Upper lobe of right lung (tissue), 1 donor: ENCODE measurements around the gene PTPRC. TPM values are rescaled to one million over a fixed set of nuclear protein-coding genes. Genes with fewer than 3 reads are reported as not detected.

Source experiments
- ATAC-seq: fragments of 200-7000 bp; cut with Tn5 transposase; one replicate; pipeline ENCODE4 v1.9.1; 2020; ENCODE audit warnings: mild to moderate bottlenecking, moderate library complexity
- DNase-seq: peaks from one replicate; pipeline ENCODE4 v3.0.0-alpha.2; 2020
- H3K27ac ChIP-seq: fragments of 200-600 bp; one replicate; pipeline ENCODE4 v1.8.0; 2022
- H3K27me3 ChIP-seq: fragments of 200-600 bp; one replicate; pipeline ENCODE4 v1.8.0; 2022; ENCODE audit warnings: mild to moderate bottlenecking
- H3K36me3 ChIP-seq: fragments of 200-600 bp; one replicate; pipeline ENCODE4 v1.8.0; 2022
- H3K4me1 ChIP-seq: fragments of 200-600 bp; one replicate; pipeline ENCODE4 v1.8.0; 2022
- H3K4me3 ChIP-seq: fragments of 200-600 bp; one replicate; pipeline ENCODE4 v1.8.0; 2022; ENCODE audit warnings: mild to moderate bottlenecking
- H3K9me3 ChIP-seq: fragments of 200-600 bp; one replicate; pipeline ENCODE4 v1.8.0; 2022
- intact Hi-C: fragments of 100-400 bp; cut with DNase I; formaldehyde crosslinking; loops from one replicate; pipeline ENCODE4 v1.11.0; 2022
- total RNA-seq: library from RNA; stranded (reverse); fragmentation: NEBNext Ultra II Directional; extraction: Animal tissue kit (Norgen Biotek cat#: 25700); gene quantifications from one replicate; pipeline ENCODE4 v1.2.1, GENCODE V29; 2021
- TF ChIP-seq, protein P1 (sequence below): fragments of 200-600 bp; IDR thresholded peaks from one replicate; pipeline ENCODE4 v1.8.0; 2022; ENCODE audit warnings: antibody characterized with exemption
- donor health status: DM: no; HTN: yes; CAD: no; lungs with severe emphysema.

The PTPRC gene
- total RNA-seq, 1 donor from 2014 or later: 127 TPM

DNA sequence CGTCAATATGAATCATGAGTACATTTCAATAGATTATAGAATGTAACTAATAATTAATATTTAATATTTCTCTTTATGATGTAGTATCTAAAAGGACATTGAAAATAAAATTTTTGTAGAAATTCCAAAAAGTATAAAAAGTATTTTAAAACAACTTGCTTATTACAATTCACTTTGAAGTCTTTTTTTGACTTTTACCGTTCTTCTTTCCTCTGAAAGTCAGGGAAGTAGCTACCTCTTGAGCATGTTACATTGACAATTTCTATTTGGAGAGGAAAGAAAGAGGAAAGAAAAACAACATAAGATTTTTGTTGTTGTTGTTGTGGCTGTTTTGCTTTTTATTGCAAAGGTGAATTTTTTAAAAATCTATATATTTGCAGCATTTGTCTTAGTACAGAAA is 1.3 kb downstream of the PTPRC start:
- H3K4me3 ChIP-seq: peak overlapping the region; percentile 47
- no peaks in the 10 kb centered on the region for H3K4me1 ChIP-seq
- no peak for ATAC-seq
- intact Hi-C loops: no loop called here
- no peak for DNase-seq
- H3K27me3 ChIP-seq: no peaks in the 10 kb centered on the region
- TF ChIP-seq, protein P1, sequence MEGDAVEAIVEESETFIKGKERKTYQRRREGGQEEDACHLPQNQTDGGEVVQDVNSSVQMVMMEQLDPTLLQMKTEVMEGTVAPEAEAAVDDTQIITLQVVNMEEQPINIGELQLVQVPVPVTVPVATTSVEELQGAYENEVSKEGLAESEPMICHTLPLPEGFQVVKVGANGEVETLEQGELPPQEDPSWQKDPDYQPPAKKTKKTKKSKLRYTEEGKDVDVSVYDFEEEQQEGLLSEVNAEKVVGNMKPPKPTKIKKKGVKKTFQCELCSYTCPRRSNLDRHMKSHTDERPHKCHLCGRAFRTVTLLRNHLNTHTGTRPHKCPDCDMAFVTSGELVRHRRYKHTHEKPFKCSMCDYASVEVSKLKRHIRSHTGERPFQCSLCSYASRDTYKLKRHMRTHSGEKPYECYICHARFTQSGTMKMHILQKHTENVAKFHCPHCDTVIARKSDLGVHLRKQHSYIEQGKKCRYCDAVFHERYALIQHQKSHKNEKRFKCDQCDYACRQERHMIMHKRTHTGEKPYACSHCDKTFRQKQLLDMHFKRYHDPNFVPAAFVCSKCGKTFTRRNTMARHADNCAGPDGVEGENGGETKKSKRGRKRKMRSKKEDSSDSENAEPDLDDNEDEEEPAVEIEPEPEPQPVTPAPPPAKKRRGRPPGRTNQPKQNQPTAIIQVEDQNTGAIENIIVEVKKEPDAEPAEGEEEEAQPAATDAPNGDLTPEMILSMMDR: no peak
- no peaks in the 10 kb centered on the region for H3K36me3 ChIP-seq
- no peaks in the 10 kb centered on the region for H3K9me3 ChIP-seq
- peak overlapping the region; percentile 88 for H3K27ac ChIP-seq

DNA sequence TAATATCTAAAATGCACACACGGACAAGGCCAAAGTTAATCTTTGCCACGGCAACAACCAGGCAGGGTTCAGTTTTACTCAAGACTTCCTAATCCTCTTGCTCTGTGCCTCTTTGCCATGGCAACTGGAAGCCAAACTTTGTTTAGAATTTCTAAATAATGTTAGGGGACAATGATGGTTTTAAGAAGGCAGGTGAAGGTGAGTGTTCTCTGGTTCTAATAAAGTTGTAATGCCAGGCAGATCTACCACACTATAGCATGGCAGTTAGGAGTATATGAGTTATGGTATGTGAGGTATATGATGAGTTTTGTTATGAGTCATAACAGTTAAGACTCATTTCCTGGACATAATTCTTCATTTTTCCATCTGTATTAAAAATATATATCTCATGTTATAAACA is 2.7 kb downstream of the PTPRC start:
- Histone ChIP-seq H3K4me1 (no peaks in the 10 kb centered on the region), H3K27ac (peak overlapping the region; percentile 88), H3K4me3 (peak overlapping the region; percentile 47), H3K9me3 (no peaks in the 10 kb centered on the region), H3K27me3 (no peaks in the 10 kb centered on the region), H3K36me3 (no peaks in the 10 kb centered on the region)
- TF ChIP-seq, protein P1: no peak
- no peak for DNase-seq
- intact Hi-C loops: no loop called here
- peak; percentile 48 for ATAC-seq

DNA sequence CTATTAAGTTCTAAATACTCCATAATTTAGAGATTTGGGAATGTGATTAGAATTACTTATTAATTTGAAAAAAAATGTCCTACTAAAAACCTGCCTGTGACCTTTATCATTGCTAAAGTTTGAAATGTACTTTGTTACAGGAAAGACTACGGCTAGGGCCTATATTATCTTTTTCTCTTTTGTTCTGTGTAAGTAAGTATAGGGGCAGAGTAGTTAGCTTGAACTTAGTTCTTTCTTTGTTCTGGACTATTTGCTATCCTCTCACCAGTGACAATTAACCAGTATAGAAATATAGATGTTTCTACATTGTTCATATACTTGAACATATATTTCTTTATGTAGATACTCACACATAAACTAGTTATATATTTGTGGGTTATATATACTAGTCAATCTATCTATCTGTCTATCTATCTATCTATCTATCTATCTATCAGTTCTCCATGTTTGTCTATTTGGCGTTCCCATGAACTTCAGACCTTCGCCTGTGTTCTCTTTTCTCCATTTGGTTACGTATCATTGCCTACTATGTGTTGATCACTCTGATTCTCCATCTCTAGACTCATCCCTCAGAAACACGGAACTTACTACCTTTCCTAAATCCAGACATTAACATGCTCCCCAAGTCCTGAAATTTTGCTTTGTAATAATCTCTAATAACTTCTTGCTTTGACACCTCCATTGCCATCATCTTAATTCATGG is 3.3 kb downstream of the PTPRC start:
- H3K9me3 ChIP-seq: no peaks in the 10 kb centered on the region
- peak overlapping the region; percentile 47 for H3K4me3 ChIP-seq
- H3K4me1 ChIP-seq: no peaks in the 10 kb centered on the region
- TF ChIP-seq, protein P1: no peak
- no peak for ATAC-seq
- peak overlapping the region; percentile 88 for H3K27ac ChIP-seq
- no peak for DNase-seq
- no peaks in the 10 kb centered on the region for H3K36me3 ChIP-seq
- intact Hi-C loops: no loop called here
- no peaks in the 10 kb centered on the region for H3K27me3 ChIP-seq

DNA sequence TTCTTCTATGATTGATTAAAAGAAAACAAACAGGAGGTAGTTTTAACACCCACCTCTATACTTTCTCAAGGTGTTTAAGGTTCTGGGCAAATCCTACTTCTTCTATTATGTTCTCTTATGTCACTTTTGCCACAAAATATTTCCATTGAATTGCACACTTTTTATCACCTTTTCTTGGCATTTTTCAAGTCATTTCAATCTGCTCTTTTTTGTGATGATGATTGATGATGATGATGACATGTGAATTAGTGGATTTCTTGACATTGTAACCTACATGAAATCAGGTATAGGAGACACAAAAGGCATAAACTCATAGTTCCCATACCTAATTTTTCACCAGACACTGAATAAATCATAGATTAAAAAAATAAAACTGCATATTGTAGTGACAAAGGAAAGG is 4.1 kb downstream of the PTPRC start:
- H3K27ac ChIP-seq: no peak overlapping the region
- TF ChIP-seq, protein P1: no peak
- ATAC-seq (no peak), DNase-seq (no peak)
- no peaks in the 10 kb centered on the region for H3K9me3 ChIP-seq
- peak overlapping the region; percentile 3 for H3K4me3 ChIP-seq
- intact Hi-C loops: no loop called here
- H3K36me3 ChIP-seq: no peaks in the 10 kb centered on the region
- no peaks in the 10 kb centered on the region for H3K4me1 ChIP-seq
- no peaks in the 10 kb centered on the region for H3K27me3 ChIP-seq

DNA sequence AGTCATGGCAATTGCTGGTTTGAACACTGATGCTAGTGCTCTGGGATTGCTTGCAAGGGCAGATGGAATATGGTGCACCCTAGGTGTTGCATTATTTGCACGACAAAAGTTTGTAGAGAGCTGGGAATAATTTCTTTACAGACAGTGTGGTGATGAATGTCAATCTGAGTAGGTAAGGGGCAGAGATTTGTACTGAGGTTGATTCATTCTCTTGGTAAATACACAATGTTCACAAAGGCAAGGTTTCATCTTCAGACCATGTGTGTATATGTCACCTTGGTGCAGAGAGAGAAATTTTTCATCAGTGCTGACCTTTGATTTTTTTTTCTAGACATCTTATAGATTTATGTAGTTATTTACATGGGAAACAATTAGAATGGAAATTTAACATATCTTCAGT is 5.0 kb downstream of the PTPRC start:
- intact Hi-C loops: no loop called here
- H3K4me3 ChIP-seq: peak overlapping the region; percentile 8
- DNase-seq (no peak), ATAC-seq (no peak)
- no peaks in the 10 kb centered on the region for H3K27me3 ChIP-seq
- no peaks in the 10 kb centered on the region for H3K36me3 ChIP-seq
- TF ChIP-seq, protein P1: no peak
- H3K9me3 ChIP-seq: no peaks in the 10 kb centered on the region
- no peak overlapping the region for H3K27ac ChIP-seq
- no peaks in the 10 kb centered on the region for H3K4me1 ChIP-seq

DNA sequence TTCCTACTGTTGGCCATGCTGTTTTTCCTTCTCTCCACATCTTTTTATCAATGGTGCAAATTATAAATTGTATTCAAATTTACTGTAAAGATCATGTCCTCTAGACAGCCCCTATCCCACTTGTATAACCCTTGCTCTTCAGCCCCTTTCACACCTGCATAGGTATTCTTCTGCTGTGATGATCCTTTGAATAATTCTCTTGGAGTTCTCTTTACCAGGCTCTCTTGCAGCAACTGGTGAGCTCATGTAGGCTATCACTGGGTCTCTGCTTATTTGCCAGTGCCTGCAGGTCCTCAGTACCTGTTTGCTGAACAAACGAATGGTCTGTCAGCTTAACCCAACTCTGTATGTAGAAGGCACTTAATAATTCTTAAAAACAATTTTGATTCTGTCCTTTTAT is 8.2 kb downstream of the PTPRC start:
- TF ChIP-seq, protein P1: no peak
- no peaks in the 10 kb centered on the region for H3K27me3 ChIP-seq
- H3K9me3 ChIP-seq: no peaks in the 10 kb centered on the region
- intact Hi-C loops: no loop called here
- no peak overlapping the region for H3K4me3 ChIP-seq
- no peak for DNase-seq
- no peak for ATAC-seq
- H3K4me1 ChIP-seq: peaks cover 2% of the 10 kb centered on the region
- H3K27ac ChIP-seq: no peak overlapping the region
- no peaks in the 10 kb centered on the region for H3K36me3 ChIP-seq
